OCI-LY7 (cell line): ENCODE data around the gene EXD2. TPM values are rescaled to one million over a fixed set of nuclear protein-coding genes. Genes with fewer than 3 reads are reported as not detected.
"Not testable (repeated sequence)": the region's sequence is repeated elsewhere in the genome, so short reads cannot be mapped to it uniquely, and the experiment has no call there.

Experiments
- BruUV-seq: library from RNA; stranded (reverse); fragments of 400-500 nt; replicated peaks from 2 replicates; lab custom pipeline; 2021; lab: Mats Ljungman, UMichigan
- CTCF ChIA-PET: fragments of 300-600 bp; sonication (Branson Sonifier 250); formaldehyde crosslinking; loops from one replicate; lab custom pipeline; 2022; ENCODE audit warnings: antibody characterized with exemption; ENCODE audit not compliant: unreplicated experiment; lab: Charles Lee
- POLR2A ChIA-PET: fragments of 300-600 bp; sonication (Branson Sonifier 250); formaldehyde crosslinking; loops from one replicate; lab custom pipeline; 2022; ENCODE audit warnings: antibody characterized with exemption; lab: Charles Lee
- DNase-seq: peaks from one replicate; pipeline ENCODE4 v3.0.0-alpha.2; 2015; ENCODE audit warnings: low spot score
- H2AFZ ChIP-seq: fragments of 200-600 bp; sonication (generic), shearing (Covaris generic); 2 replicates; pipeline ENCODE4 v1.6.1; 2014; ENCODE audit warnings: mild to moderate bottlenecking, antibody characterized with exemption, low read length, moderate library complexity
- H3K27ac ChIP-seq: fragments of 200-600 bp; sonication (generic); 2 replicates; pipeline ENCODE4 v1.5.1; 2014; ENCODE audit warnings: mixed run types, low read depth, mild to moderate bottlenecking, moderate library complexity, low read length, inconsistent platforms; ENCODE audit not compliant: poor library complexity, severe bottlenecking
- H3K36me3 ChIP-seq: fragments of 200-600 bp; sonication (generic); 2 replicates; pipeline ENCODE4 v1.6.1; 2014; ENCODE audit warnings: mild to moderate bottlenecking, antibody characterized with exemption, low read length, moderate library complexity, mixed read lengths; ENCODE audit not compliant: insufficient read depth
- H3K4me1 ChIP-seq: fragments of 200-600 bp; sonication (generic); 2 replicates; pipeline ENCODE4 v1.5.1; 2014; ENCODE audit warnings: mild to moderate bottlenecking, low read length; ENCODE audit not compliant: insufficient read depth, poor library complexity, severe bottlenecking
- H3K4me2 ChIP-seq: fragments of 200-600 bp; sonication (generic); 2 replicates; pipeline ENCODE4 v1.6.1; 2014; ENCODE audit warnings: mild to moderate bottlenecking, low read length
- H3K4me3 ChIP-seq: fragments of 200-600 bp; sonication (generic); 2 replicates; pipeline ENCODE4 v1.5.1; 2014; ENCODE audit warnings: mild to moderate bottlenecking, low read depth, low read length; ENCODE audit not compliant: poor library complexity, severe bottlenecking
- H3K79me2 ChIP-seq: fragments of 200-600 bp; sonication (generic); 2 replicates; pipeline ENCODE4 v1.6.1; 2016; ENCODE audit warnings: low read depth, mild to moderate bottlenecking, low read length, moderate library complexity, mixed read lengths; ENCODE audit not compliant: insufficient read depth
- H3K9me2 ChIP-seq: fragments of 200-600 bp; sonication (generic); 2 replicates; pipeline ENCODE4 v1.6.1; 2016; ENCODE audit warnings: mild to moderate bottlenecking, low read length, mixed read lengths; ENCODE audit not compliant: insufficient read depth
- H3K9me3 ChIP-seq: fragments of 200-600 bp; sonication (generic); 2 replicates; pipeline ENCODE4 v1.6.1; 2014; ENCODE audit warnings: mild to moderate bottlenecking, mixed run types, low read length, mixed read lengths
- H4K20me1 ChIP-seq: fragments of 200-600 bp; sonication (generic); 2 replicates; pipeline ENCODE4 v1.6.1; 2014; ENCODE audit warnings: mild to moderate bottlenecking, antibody characterized with exemption, low read length, moderate library complexity, mixed read lengths; ENCODE audit not compliant: insufficient read depth
- EZH2phosphoT487 ChIP-seq: fragments of 200-600 bp; sonication (generic); IDR thresholded peaks from 2 replicates; pipeline ENCODE4 v1.6.1; 2018; ENCODE audit warnings: low read depth, borderline replicate concordance, mild to moderate bottlenecking, mixed run types, antibody characterized with exemption, low read length, moderate library complexity, mixed read lengths
- intact Hi-C: fragments of 100-400 bp; cut with micrococcal nuclease; formaldehyde crosslinking; loops from one replicate; pipeline ENCODE4 v1.10.0; 2022; ENCODE audit not compliant: unreplicated experiment
- total RNA-seq, 2 experiments: library from RNA; depleted of rRNA in 1 of 2; stranded (reverse); fragments of >200 nt in 1 of 2; shearing (Covaris generic) in 1 of 2; gene quantifications; 2 replicates each; pipeline ENCODE4 v1.2.3, GENCODE V29; 2014 to 2022
- TF ChIP-seq, protein P1 (sequence below): fragments of 200-600 bp; sonication (generic); conservative IDR thresholded peaks from 2 replicates; pipeline ENCODE4 v1.5.1; 2014; ENCODE audit warnings: mild to moderate bottlenecking, antibody characterized with exemption, low read length, moderate library complexity, mixed read lengths

The EXD2 gene
- total RNA-seq, 2 experiments from 2014 or later = 2.7 to 8.4 TPM

DNA sequence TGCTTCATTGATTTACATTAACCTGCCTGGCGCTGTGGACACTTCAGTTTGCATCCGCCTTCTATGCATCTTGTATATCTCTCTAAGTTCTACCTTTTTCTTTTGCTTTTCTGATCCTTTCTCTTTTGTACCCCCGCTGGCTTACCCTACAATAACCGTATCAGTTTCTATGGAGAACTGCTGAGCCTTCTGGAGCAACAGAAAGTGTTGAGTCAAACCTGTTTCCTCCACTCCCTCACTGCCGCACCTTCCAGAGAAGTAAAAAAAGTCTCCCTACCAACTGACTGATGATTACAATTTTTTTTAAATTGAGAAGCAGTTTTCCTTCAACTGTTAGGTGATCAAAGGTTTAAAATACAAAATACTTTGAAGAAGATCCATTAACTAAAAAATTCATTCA, 17.4 kb downstream of the EXD2 start:
- H3K36me3 ChIP-seq = no peaks in the 10 kb centered on the region
- H4K20me1 ChIP-seq = no peaks in the 10 kb centered on the region
- H3K27ac ChIP-seq = no peak overlapping the region
- no peak overlapping the region for H3K4me3 ChIP-seq
- H3K4me1 ChIP-seq = no peaks in the 10 kb centered on the region
- intact Hi-C loops = no loop called here
- no peaks in the 10 kb centered on the region for H3K79me2 ChIP-seq
- H3K4me2 ChIP-seq = no peak overlapping the region
- BruUV-seq = no TSS peak
- ChIA-PET CTCF (no interaction called here), POLR2A (interaction anchor here (0.6 kb wide), 1 partner anchor 295 kb away, joined by 3 read pairs; no protein-coding TSS in a partner anchor)
- TF ChIP-seq EZH2phosphoT487 = no peak
- TF ChIP-seq, protein P1, sequence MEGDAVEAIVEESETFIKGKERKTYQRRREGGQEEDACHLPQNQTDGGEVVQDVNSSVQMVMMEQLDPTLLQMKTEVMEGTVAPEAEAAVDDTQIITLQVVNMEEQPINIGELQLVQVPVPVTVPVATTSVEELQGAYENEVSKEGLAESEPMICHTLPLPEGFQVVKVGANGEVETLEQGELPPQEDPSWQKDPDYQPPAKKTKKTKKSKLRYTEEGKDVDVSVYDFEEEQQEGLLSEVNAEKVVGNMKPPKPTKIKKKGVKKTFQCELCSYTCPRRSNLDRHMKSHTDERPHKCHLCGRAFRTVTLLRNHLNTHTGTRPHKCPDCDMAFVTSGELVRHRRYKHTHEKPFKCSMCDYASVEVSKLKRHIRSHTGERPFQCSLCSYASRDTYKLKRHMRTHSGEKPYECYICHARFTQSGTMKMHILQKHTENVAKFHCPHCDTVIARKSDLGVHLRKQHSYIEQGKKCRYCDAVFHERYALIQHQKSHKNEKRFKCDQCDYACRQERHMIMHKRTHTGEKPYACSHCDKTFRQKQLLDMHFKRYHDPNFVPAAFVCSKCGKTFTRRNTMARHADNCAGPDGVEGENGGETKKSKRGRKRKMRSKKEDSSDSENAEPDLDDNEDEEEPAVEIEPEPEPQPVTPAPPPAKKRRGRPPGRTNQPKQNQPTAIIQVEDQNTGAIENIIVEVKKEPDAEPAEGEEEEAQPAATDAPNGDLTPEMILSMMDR = no peak
- no peak for DNase-seq
- H3K9me2 ChIP-seq = no peaks in the 10 kb centered on the region
- H3K9me3 ChIP-seq = no peaks in the 10 kb centered on the region
- no peak overlapping the region for H2AFZ ChIP-seq

- Histone ChIP-seq H3K36me3 (no peaks in the 10 kb centered on the region), H3K79me2 (no peaks in the 10 kb centered on the region), H3K4me1 (no peaks in the 10 kb centered on the region), H2AFZ (no peak overlapping the region), H3K27ac (no peak overlapping the region), H3K4me2 (no peak overlapping the region), H3K9me2 (no peaks in the 10 kb centered on the region), H3K9me3 (no peaks in the 10 kb centered on the region), H3K4me3 (no peak overlapping the region), H4K20me1 (no peaks in the 10 kb centered on the region)
- ChIA-PET POLR2A (interaction anchor here (0.6 kb wide), 1 partner anchor 12 kb away, joined by 3 read pairs; no protein-coding TSS in a partner anchor), CTCF (no interaction called here)
- TF ChIP-seq, protein P1 = no peak
- TF ChIP-seq EZH2phosphoT487 = no peak
- no TSS peak for BruUV-seq
- intact Hi-C loops = no loop called here
- DNase-seq = no peak
Observed at GRCh38 chr14:69214393-69214792, 23.1 kb downstream of the EXD2 start.

- H3K4me2 ChIP-seq, H3K27ac ChIP-seq, intact Hi-C loops, H3K4me3 ChIP-seq, H3K79me2 ChIP-seq, H3K9me2 ChIP-seq, H4K20me1 ChIP-seq, H2AFZ ChIP-seq, POLR2A ChIA-PET, H3K36me3 ChIP-seq, DNase-seq, H3K9me3 ChIP-seq, CTCF ChIA-PET, H3K4me1 ChIP-seq, BruUV-seq: not testable (repeated sequence)
Observed at GRCh38 chr14:69217663-69218062, 26.4 kb downstream of the EXD2 start.
